Left lung (tissue), 10 donors: ENCODE results near the gene FBXO9. TPM values are rescaled to one million over a fixed set of nuclear protein-coding genes. Genes with fewer than 3 reads are reported as not detected.

Experiments used
- ATAC-seq: fragments of 200-7000 bp; cut with Tn5 transposase; one replicate; pipeline ENCODE4 v1.9.1; 2020; ENCODE audit warnings: moderate library complexity
- DNase-seq, 4 donors: peaks; one replicate each; pipeline ENCODE4 v3.0.0-alpha.2; 2013 to 2020
- H3K27ac ChIP-seq, 2 donors: fragments of 200-600 bp; sonication (generic) in 1 of 2; one replicate each; pipeline versions ENCODE4 v1.5.0 to v1.8.0; 2020 to 2021
- H3K27me3 ChIP-seq, 2 donors: fragments of 200-600 bp; sonication (generic) in 1 of 2; one replicate each; pipeline versions ENCODE4 v1.5.0 to v1.8.0; 2020 to 2021
- H3K36me3 ChIP-seq, 2 donors: fragments of 200-600 bp; sonication (generic) in 1 of 2; one replicate each; pipeline versions ENCODE4 v1.5.0 to v1.8.0; 2020 to 2021
- H3K4me1 ChIP-seq, 2 donors: fragments of 200-600 bp; one replicate each; pipeline ENCODE4 v1.8.0; 2021
- H3K4me3 ChIP-seq, 2 donors: fragments of 200-600 bp; sonication (generic) in 1 of 2; one replicate each; pipeline versions ENCODE4 v1.5.0 to v1.8.0; 2020 to 2021; ENCODE audit warnings: mild to moderate bottlenecking in 1 of 2
- H3K9me3 ChIP-seq, 2 donors: fragments of 200-600 bp; sonication (generic) in 1 of 2; one replicate each; pipeline versions ENCODE4 v1.5.0 to v1.8.0; 2020 to 2021
- CTCF ChIP-seq, 2 donors: fragments of 200-600 bp; sonication (generic) in 1 of 2; IDR thresholded peaks; one replicate each; pipeline versions ENCODE4 v1.5.0 to v1.8.0; 2021; ENCODE audit warnings: antibody characterized with exemption in 2 of 2
- intact Hi-C, 2 donors: fragments of 100-400 bp; cut with DNase I; formaldehyde crosslinking; loops; one replicate each; pipeline versions ENCODE4 v1.11.2 to v1.14.2; 2022
- polyA plus RNA-seq, 6 donors: library from polyadenylated mRNA; unstranded; fragments of 120-200 nt; gene quantifications; one replicate each; pipeline ENCODE4 v1.2.1, GENCODE V29; 2013; ENCODE audit not compliant: insufficient read length in 6 of 6
- total RNA-seq, 2 donors: library from RNA; stranded (reverse); fragmentation: NEBNext Ultra II Directional; extraction: Animal tissue kit (Norgen Biotek cat#: 25700); gene quantifications; one replicate each; pipeline ENCODE4 v1.2.1, GENCODE V29; 2021
- donor health status: DM: no; HTN: yes; CAD: no.
- donor health status: DM: no; HTN: no; CAD: no.

FBXO9 gene
- total and polyA plus RNA-seq, 8 donors, result 77.6 to 127 (median 111) TPM

- DNase-seq (no peak), ATAC-seq (no peak)
- intact Hi-C loops, result no loop called here
- no peak for TF ChIP-seq CTCF (IDR thresholded peaks at IDR 0.05)
- Histone ChIP-seq H3K27ac (no peak overlapping the region), H3K36me3 (no peaks in the 10 kb centered on the region), H3K4me1 (no peaks in the 10 kb centered on the region), H3K4me3 (no peak overlapping the region), H3K27me3 (no peaks in the 10 kb centered on the region), H3K9me3 (no peaks in the 10 kb centered on the region)
Measured at GRCh38 chr6:53109612-53110011, 44.4 kb downstream of the FBXO9 start.

GRCh38 chr6:53111865-53112264 lies 46.7 kb downstream of the FBXO9 start:
- Histone ChIP-seq H3K4me1 (no peaks in the 10 kb centered on the region), H3K27me3 (no peaks in the 10 kb centered on the region), H3K27ac (peak overlapping the region in 1 of 2 donors; percentile 4), H3K9me3 (no peaks in the 10 kb centered on the region), H3K4me3 (no peak overlapping the region), H3K36me3 (no peaks in the 10 kb centered on the region)
- DNase-seq, result no peak
- no peak for ATAC-seq
- intact Hi-C loops, result no loop called here
- TF ChIP-seq CTCF (IDR thresholded peaks at IDR 0.05), result no peak

GRCh38 chr6:53112404-53112803 lies 47.2 kb downstream of the FBXO9 start:
- no peaks in the 10 kb centered on the region for H3K27me3 ChIP-seq
- DNase-seq (peak in 2 of 4 donors; percentile 39 to 56), ATAC-seq (peak; percentile 95)
- no peak for TF ChIP-seq CTCF (IDR thresholded peaks at IDR 0.05)
- H3K4me1 ChIP-seq, result no peaks in the 10 kb centered on the region
- no peak overlapping the region for H3K4me3 ChIP-seq
- no peaks in the 10 kb centered on the region for H3K9me3 ChIP-seq
- intact Hi-C loops, result no loop called here
- peak overlapping the region in 1 of 2 donors; percentile 41 for H3K27ac ChIP-seq
- H3K36me3 ChIP-seq, result no peaks in the 10 kb centered on the region

- DNase-seq (no peak), ATAC-seq (peak; percentile 37)
Measured at GRCh38 chr6:53112871-53113270, 47.7 kb downstream of the FBXO9 start.

GRCh38 chr6:53113742-53114141 lies 48.5 kb downstream of the FBXO9 start:
- Histone ChIP-seq H3K27me3 (no peaks in the 10 kb centered on the region), H3K9me3 (no peaks in the 10 kb centered on the region), H3K4me1 (no peaks in the 10 kb centered on the region), H3K4me3 (no peak overlapping the region), H3K36me3 (no peaks in the 10 kb centered on the region), H3K27ac (peak overlapping the region in 1 of 2 donors; percentile 41)
- TF ChIP-seq CTCF (IDR thresholded peaks at IDR 0.05), result no peak
- intact Hi-C loops, result no loop called here
- DNase-seq, result no peak
- no peak for ATAC-seq

More at GRCh38 chr6:53112871-53113270, 47.7 kb downstream of the FBXO9 start:
- Histone ChIP-seq H3K36me3 (no peaks in the 10 kb centered on the region), H3K4me3 (no peak overlapping the region), H3K27me3 (no peaks in the 10 kb centered on the region), H3K9me3 (no peaks in the 10 kb centered on the region), H3K27ac (peak overlapping the region in 1 of 2 donors; percentile 41), H3K4me1 (no peaks in the 10 kb centered on the region)
- TF ChIP-seq CTCF (IDR thresholded peaks at IDR 0.05), result no peak
- intact Hi-C loops, result no loop called here
